Neural cell (in vitro differentiated cells): Measurements from ENCODE around the gene RNF169. TPM values are rescaled to one million over a fixed set of nuclear protein-coding genes. Genes with fewer than 3 reads are reported as not detected.
A peak's percentile ranks its signal among the peaks of the same experiment; 100 is the strongest.

Experiments
- H2AFZ ChIP-seq: fragments of 200-600, 300-800 bp; sonication (generic), shearing (Covaris generic); 2 replicates; pipeline ENCODE4 v1.6.0; 2014; ENCODE audit warnings: low read depth, mild to moderate bottlenecking, antibody characterized with exemption, low read length, moderate library complexity
- H3F3A ChIP-seq: fragments of 200-600 bp; shearing (Covaris generic); 2 replicates; pipeline ENCODE4 v1.6.1; 2016; ENCODE audit warnings: mild to moderate bottlenecking, moderate library complexity, mixed read lengths, antibody characterized with exemption, low read length; ENCODE audit not compliant: insufficient read depth, poor library complexity, severe bottlenecking
- H3K27ac ChIP-seq: fragments of 200-600, 300-800 bp; sonication (generic), shearing (Covaris generic); 2 replicates; pipeline ENCODE4 v1.5.1; 2014; ENCODE audit warnings: mild to moderate bottlenecking, low read length, moderate library complexity
- H3K27me3 ChIP-seq: fragments of 300-800, 200-600 bp; sonication (generic), shearing (Covaris generic); 2 replicates; pipeline ENCODE4 v1.6.0; 2014; ENCODE audit warnings: mild to moderate bottlenecking, low read depth, low read length, moderate library complexity; ENCODE audit not compliant: insufficient read depth
- H3K36me3 ChIP-seq: fragments of 300-800, 200-600 bp; sonication (generic), shearing (Covaris generic); 2 replicates; pipeline ENCODE4 v1.5.1; 2014; ENCODE audit warnings: mild to moderate bottlenecking, antibody characterized with exemption, low read length, moderate library complexity; ENCODE audit not compliant: insufficient read depth
- H3K4me2 ChIP-seq: fragments of 300-800, 200-600 bp; sonication (generic), shearing (Covaris generic); 2 replicates; pipeline ENCODE4 v1.6.0; 2014; ENCODE audit warnings: mild to moderate bottlenecking, low read length
- H3K4me3 ChIP-seq: fragments of 300-800, 200-600 bp; sonication (generic), shearing (Covaris generic); 2 replicates; pipeline ENCODE4 v1.5.1; 2014; ENCODE audit warnings: mild to moderate bottlenecking, low read length, moderate library complexity
- H3K79me2 ChIP-seq: fragments of 200-600 bp; shearing (Covaris generic); replicated peaks from 2 replicates; pipeline ENCODE4 v1.6.0; 2014; ENCODE audit warnings: mild to moderate bottlenecking, low read length, moderate library complexity; ENCODE audit not compliant: insufficient read depth
- H3K9ac ChIP-seq: fragments of 300-800, 200-600 bp; sonication (generic), shearing (Covaris generic); 2 replicates; pipeline ENCODE4 v1.6.1; 2016; ENCODE audit warnings: mild to moderate bottlenecking, low read length, mixed read lengths
- H3K9me2 ChIP-seq: fragments of 200-600 bp; shearing (Covaris generic); 2 replicates; pipeline ENCODE4 v1.6.1; 2016; ENCODE audit warnings: mild to moderate bottlenecking, low read length, mixed read lengths; ENCODE audit not compliant: insufficient read depth
- H3K9me3 ChIP-seq: fragments of 200-600, 300-800 bp; sonication (generic), shearing (Covaris generic); 2 replicates; pipeline ENCODE4 v1.6.1; 2016; ENCODE audit warnings: mild to moderate bottlenecking, mixed run types, low read length, moderate library complexity, mixed read lengths
- H4K20me1 ChIP-seq: fragments of 200-600 bp; shearing (Covaris generic); 2 replicates; pipeline ENCODE4 v1.6.1; 2016; ENCODE audit warnings: mild to moderate bottlenecking, mixed run types; ENCODE audit not compliant: insufficient read depth
- CTCF ChIP-seq: fragments of 450-650 bp; IDR thresholded peaks from 2 replicates; pipeline ENCODE4 v1.5.1; 2014; ENCODE audit warnings: antibody characterized with exemption, mild to moderate bottlenecking, moderate library complexity; ENCODE audit not compliant: poor library complexity, severe bottlenecking
- EP300 ChIP-seq: fragments of 450-650 bp; conservative IDR thresholded peaks from 2 replicates; pipeline ENCODE4 v1.6.1; 2014; ENCODE audit warnings: antibody characterized with exemption, mild to moderate bottlenecking, moderate library complexity; ENCODE audit not compliant: poor library complexity, severe bottlenecking
- EZH2 ChIP-seq: fragments of 200-600, 300-800 bp; shearing (Covaris generic), sonication (generic); IDR thresholded peaks from 2 replicates; pipeline ENCODE4 v1.6.1; 2014; ENCODE audit warnings: antibody characterized with exemption, low read length, borderline replicate concordance, mild to moderate bottlenecking; ENCODE audit not compliant: insufficient read depth, poor library complexity, severe bottlenecking
- MXI1 ChIP-seq: fragments of 450-650 bp; conservative IDR thresholded peaks from 2 replicates; pipeline ENCODE4 v1.6.1; 2014; ENCODE audit warnings: antibody characterized with exemption, mild to moderate bottlenecking; ENCODE audit not compliant: poor library complexity, severe bottlenecking
- POLR2AphosphoS5 ChIP-seq: IDR thresholded peaks from 2 replicates; pipeline ENCODE4 v1.6.1; 2012
- RAD21 ChIP-seq: fragments of 450-650 bp; conservative IDR thresholded peaks from 2 replicates; pipeline ENCODE4 v1.6.1; 2014; ENCODE audit warnings: antibody characterized with exemption, mild to moderate bottlenecking, moderate library complexity
- SMC3 ChIP-seq: fragments of 450-650 bp; conservative IDR thresholded peaks from 2 replicates; pipeline ENCODE4 v1.6.1; 2014; ENCODE audit warnings: antibody characterized with exemption, mild to moderate bottlenecking, moderate library complexity; ENCODE audit not compliant: poor library complexity
- TAF1 ChIP-seq: IDR thresholded peaks from 2 replicates; pipeline ENCODE4 v1.6.1; 2012; ENCODE audit warnings: low read depth
- polyA plus RNA-seq: library from polyadenylated mRNA; depleted of rRNA; stranded (reverse); fragments of >200 nt; gene quantifications from 2 replicates; pipeline ENCODE4 v1.2.3, GENCODE V29; 2014
- TF ChIP-seq, protein P1 (sequence below): IDR thresholded peaks from 2 replicates; pipeline ENCODE4 v1.6.1; 2012; ENCODE audit warnings: borderline replicate concordance

RNF169 gene
- polyA plus RNA-seq, 1 donor from 2014 or later = 10.6 TPM

DNA sequence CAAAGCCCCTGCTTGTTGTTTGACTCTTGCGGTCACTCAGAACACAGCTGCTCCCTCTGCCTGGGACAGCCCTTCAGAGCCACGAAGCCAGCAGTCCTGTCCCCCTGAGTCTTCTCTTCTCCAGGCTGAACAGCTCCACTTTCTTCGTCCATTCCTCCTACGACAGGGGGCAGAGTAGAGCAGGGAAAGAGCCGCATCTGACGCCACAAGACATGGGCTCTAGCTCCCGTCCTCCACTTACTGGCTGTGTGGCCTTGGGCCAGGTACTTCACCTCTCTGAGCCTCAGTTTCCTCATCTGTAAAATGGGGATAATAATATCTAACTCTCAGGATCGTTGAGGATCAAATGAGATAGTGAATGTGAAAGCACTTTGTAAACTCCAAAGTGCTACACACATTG is 47.3 kb upstream of the RNF169 start:
- H3K9me2 ChIP-seq = no peaks in the 10 kb centered on the region
- no peaks in the 10 kb centered on the region for H3F3A ChIP-seq
- no peaks in the 10 kb centered on the region for H3K36me3 ChIP-seq
- no peaks in the 10 kb centered on the region for H3K9me3 ChIP-seq
- H2AFZ ChIP-seq = no peak overlapping the region
- no peaks in the 10 kb centered on the region for H3K27me3 ChIP-seq
- no peak overlapping the region for H3K27ac ChIP-seq
- no peak overlapping the region for H3K9ac ChIP-seq
- H3K4me2 ChIP-seq = no peak overlapping the region
- no peak overlapping the region for H3K4me3 ChIP-seq
- no peak for TF ChIP-seq MXI1
- TF ChIP-seq TAF1 = no peak
- no peak for TF ChIP-seq RAD21
- TF ChIP-seq CTCF = no peak
- no peak for TF ChIP-seq POLR2AphosphoS5
- no peak for TF ChIP-seq EZH2
- TF ChIP-seq, protein P1, sequence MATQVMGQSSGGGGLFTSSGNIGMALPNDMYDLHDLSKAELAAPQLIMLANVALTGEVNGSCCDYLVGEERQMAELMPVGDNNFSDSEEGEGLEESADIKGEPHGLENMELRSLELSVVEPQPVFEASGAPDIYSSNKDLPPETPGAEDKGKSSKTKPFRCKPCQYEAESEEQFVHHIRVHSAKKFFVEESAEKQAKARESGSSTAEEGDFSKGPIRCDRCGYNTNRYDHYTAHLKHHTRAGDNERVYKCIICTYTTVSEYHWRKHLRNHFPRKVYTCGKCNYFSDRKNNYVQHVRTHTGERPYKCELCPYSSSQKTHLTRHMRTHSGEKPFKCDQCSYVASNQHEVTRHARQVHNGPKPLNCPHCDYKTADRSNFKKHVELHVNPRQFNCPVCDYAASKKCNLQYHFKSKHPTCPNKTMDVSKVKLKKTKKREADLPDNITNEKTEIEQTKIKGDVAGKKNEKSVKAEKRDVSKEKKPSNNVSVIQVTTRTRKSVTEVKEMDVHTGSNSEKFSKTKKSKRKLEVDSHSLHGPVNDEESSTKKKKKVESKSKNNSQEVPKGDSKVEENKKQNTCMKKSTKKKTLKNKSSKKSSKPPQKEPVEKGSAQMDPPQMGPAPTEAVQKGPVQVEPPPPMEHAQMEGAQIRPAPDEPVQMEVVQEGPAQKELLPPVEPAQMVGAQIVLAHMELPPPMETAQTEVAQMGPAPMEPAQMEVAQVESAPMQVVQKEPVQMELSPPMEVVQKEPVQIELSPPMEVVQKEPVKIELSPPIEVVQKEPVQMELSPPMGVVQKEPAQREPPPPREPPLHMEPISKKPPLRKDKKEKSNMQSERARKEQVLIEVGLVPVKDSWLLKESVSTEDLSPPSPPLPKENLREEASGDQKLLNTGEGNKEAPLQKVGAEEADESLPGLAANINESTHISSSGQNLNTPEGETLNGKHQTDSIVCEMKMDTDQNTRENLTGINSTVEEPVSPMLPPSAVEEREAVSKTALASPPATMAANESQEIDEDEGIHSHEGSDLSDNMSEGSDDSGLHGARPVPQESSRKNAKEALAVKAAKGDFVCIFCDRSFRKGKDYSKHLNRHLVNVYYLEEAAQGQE = no peak
- no peak for TF ChIP-seq SMC3
- no peak for TF ChIP-seq EP300
- no peaks in the 10 kb centered on the region for H3K79me2 ChIP-seq
- H4K20me1 ChIP-seq = no peaks in the 10 kb centered on the region

DNA sequence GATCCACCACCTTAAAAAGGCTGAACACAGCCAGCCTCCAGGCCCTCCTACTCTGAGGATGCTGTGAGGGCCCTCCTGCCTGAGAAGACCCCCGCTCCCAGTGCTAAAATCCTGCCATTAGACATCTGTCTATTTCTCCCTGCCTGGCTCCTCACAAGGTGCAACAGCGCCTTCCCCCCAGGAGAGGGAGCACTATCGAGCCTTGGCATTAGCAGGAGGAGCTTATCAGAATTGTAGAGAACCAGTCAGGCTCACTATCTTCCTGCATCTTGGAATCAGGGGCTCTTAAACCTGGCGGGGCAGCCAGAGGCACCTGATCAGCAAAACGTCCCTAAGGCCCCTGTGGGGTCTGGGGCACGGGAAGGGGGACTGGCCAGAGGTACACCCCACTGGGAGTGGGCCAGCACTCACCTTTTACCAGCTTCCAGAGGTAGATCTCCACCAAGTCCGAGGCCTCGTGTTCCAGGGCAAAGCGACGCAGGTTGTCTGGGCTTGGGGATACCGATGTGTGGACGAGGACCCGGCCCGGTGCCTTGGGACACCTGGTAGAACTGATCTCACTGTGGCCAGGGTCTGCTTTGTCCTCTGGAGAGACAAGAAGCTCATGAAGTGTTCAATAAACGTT is 46.2 kb upstream of the RNF169 start:
- no peak overlapping the region for H3K9ac ChIP-seq
- H3K79me2 ChIP-seq = no peaks in the 10 kb centered on the region
- H3K27me3 ChIP-seq = no peaks in the 10 kb centered on the region
- no peak overlapping the region for H3K27ac ChIP-seq
- no peaks in the 10 kb centered on the region for H4K20me1 ChIP-seq
- no peaks in the 10 kb centered on the region for H3F3A ChIP-seq
- H3K36me3 ChIP-seq = no peaks in the 10 kb centered on the region
- H3K4me3 ChIP-seq = no peak overlapping the region
- H3K4me2 ChIP-seq = no peak overlapping the region
- TF ChIP-seq EP300 = no peak
- TF ChIP-seq TAF1 = no peak
- TF ChIP-seq SMC3 = peak; percentile 64
- TF ChIP-seq CTCF = peak; percentile 68
- no peak for TF ChIP-seq MXI1
- TF ChIP-seq, protein P1 = no peak
- peak; percentile 55 for TF ChIP-seq RAD21
- no peak for TF ChIP-seq EZH2
- TF ChIP-seq POLR2AphosphoS5 = no peak
- H3K9me3 ChIP-seq = no peaks in the 10 kb centered on the region
- no peak overlapping the region for H2AFZ ChIP-seq
- H3K9me2 ChIP-seq = no peaks in the 10 kb centered on the region
